Esophagus muscularis mucosa (tissue), 3 donors: ENCODE measurements around the gene ZDHHC20.

ENCODE experiments used
- CTCF ChIP-seq, 3 experiments: fragments of 200-600 bp in 2 of 3; fragments of 450-650 bp in 1 of 3; sonication (generic) in 2 of 3; IDR thresholded peaks; one replicate each; pipeline ENCODE4 v1.5.1; 2017 to 2019; ENCODE audit warnings: antibody characterized with exemption in 3 of 3, mild to moderate bottlenecking in 2 of 3, moderate library complexity in 1 of 3
- POLR2A ChIP-seq: fragments of 450-650 bp; IDR thresholded peaks from one replicate; pipeline ENCODE4 v1.6.1; 2017; ENCODE audit warnings: antibody characterized with exemption, moderate library complexity, mild to moderate bottlenecking, low read depth
- POLR2AphosphoS5 ChIP-seq, 2 donors: sonication (generic); formaldehyde crosslinking; IDR thresholded peaks; one replicate each; pipeline ENCODE4 v1.6.1; 2017; ENCODE audit warnings: antibody characterized with exemption in 2 of 2

GRCh38 chr13:21328201-21328600 lies 130.9 kb downstream of the ZDHHC20 start:
- no peak for TF ChIP-seq CTCF (IDR thresholded peaks at IDR 0.05)
- no peak for TF ChIP-seq POLR2AphosphoS5 (IDR thresholded peaks at IDR 0.05)
- no peak for TF ChIP-seq POLR2A
